DMS153 (cell line): ENCODE results near the gene NEU2.

Source experiments
- DNase-seq: peaks from one replicate; lab custom pipeline; 2025; lab: John Stamatoyannopoulos, UW

Gene NEU2

DNA sequence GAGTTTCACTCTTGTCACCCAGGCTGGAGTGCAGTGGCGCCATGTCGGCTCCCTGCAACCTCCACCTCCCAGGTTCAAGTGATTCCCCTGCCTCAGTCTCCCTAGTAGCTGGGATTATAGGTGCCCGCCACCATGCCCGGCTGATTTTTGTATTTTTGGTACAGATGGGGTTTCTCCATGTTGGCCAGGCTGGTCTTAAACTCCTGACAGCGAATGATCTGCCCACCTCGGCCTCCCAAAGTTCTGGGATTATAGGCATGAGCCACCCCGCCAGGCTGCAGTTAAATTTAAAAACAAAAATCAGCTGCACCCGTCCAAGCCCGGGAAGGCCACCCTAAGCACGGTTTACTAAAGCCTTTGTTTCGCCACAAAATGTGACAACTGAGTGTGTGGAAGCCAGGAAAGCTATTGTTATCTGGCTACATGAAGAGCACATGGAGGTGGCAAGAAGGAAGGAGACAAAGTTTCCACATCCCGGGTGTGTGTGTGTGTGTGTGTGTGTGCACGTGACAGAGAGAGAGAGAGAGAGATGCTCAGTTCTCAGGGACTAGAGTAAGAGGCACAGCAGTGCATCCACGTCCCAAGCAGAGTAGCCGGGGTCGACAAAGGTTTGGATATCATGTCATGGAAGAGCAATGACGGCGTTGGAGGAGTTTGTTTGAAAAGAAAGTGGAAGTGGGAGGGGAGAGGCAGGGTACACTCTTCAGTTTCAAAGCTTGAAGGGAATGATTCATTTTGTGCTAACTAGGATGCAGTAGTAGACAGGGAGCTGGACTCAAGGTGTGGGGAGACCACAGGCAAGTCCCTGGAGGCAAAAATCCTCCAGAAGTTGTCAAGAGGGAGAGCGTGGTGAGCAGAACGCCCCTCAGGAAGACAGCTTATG, 47.7 kb downstream of the NEU2 start:
- DNase-seq = no peak

DNA sequence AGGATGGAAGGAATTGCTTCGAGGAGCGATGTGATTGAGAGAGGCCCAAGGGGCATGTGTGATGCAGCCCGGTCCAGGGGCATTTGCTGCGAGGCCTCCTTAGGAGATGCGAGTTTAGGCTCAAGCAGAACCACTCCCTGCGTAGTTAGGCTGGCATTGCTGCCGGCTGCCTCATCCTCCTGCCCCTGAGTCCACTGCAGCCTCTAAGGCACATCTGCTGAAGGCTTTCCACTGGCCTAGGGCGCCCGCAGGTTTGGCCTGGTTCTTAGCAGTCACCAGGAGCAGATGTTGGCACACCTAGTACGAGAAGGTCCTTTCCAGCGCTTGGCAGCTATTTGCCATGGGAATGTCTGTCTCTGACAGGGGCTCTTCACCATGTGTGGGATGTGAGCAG, 48.4 kb downstream of the NEU2 start:
- DNase-seq = no peak

DNA sequence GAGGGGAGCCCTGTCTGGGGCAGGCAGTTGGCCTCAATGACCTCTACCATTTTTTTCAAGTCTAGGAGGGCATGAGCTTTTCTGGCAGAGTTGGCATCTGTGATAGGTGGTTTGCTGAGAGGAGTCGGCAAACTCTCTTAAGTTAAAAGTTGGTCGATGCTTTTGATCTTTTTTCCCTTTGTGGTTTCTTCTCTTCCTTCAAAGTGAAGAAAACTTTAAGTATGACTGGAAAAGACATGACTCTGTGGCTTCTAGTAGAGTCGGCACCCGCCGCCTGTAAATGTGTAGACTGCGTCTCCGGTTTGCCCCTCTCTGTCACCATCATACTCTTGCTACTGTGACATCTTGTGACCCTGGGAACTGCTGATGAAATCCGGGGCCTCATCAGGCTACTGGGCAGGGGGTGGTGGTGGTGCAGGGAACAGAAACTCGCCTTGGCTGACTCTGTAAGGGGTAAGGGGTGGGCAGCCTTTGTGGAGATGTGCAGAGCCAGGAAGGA, 48.8 kb downstream of the NEU2 start:
- DNase-seq = no peak

DNA sequence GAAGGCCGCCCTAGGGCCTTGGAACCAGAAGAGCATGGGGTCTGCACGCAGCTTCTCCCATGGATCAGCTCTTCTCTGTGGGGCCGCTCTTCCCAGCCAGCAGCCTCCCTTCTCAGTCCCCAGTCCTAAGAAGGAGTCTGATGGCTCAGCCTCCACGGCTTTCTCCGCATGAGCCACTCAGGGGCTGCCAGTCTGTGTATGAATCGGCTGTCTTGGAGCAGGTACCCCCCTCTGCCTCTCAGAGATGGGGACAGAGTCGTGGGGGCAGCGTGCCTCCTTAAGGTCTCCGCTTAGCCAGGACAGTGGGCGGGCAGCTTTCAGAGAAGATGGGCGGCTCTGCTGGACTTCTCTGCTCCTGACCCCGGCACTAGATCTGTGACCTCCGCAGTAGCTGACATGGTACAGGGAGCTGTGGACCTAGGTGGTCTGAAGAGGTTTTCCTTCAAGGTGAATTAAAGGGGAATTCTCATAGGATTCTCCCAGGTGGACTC, 49.3 kb downstream of the NEU2 start:
- DNase-seq = no peak

DNA sequence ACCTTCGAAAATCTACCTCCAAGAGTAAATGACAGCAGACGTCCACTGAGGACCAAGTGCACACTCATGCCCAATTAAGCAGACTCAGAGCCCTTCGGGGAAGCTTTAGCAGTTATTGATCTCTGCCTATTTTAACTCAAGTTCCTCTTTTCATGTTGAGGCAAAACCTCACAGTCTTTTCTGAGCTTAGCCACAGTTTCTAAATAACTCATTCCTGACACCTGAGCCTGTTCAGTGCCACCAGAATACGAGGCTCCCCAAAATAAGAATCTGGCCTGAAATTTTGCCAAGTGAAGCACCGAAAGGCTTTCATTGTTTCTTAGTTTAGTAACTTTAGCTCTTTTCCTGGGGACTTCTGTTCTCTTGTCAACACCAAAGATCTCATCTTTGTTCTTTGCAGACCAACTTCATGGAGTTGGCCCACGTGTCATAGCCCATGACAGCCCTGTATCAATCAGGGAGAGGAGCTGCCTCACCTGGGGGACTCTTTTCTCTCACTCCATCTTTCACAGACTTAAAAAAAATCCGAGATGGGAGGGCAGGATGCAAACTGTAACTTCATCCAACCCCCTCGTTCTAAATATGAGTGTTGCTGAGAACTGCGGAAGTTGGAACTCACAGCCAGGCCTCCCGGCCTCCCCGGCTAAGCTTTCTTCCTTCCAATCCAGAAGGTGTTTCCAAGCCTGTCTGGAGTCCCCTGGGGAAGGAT, 49.9 kb downstream of the NEU2 start:
- no peak for DNase-seq

DNA sequence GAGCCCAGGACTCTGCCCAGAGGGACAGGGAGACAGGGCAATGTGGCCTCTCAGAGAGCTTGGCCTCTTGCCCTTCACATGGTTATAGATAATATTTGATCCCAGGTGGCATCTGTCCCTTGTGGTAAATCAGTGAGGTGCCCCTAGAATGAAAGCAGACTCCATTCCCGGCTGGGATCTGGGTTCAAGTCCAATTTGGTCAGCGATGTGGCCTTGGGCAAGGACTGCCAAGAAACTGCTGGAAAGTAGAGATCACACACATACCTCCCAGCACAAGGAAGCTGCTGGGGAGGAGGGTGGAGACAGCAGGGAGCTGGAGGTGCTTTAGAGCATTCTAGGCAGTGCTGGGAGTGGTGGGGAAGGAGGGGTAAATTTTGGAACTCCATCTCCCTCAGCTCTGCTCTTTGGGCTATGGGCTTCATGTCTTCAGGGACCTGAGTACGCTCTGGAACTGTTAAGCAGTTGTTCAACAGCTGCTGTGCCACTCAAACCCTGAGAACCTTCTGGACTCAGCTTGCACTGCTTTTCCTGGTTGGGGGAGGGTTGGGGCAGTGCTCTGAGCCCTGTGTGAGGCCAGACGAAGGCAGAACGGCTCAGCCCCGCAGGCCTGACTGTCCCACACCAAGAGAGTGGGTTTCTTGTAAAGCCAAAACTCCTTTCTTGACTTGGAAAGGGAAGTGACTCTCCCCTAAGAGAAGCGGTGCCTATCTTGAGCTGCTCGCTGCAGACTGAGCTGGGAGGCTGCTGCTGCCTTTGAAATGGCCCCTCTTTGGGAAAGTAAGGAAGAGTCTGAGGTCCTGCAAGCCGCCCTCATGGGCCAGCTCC, 50.7 kb downstream of the NEU2 start:
- DNase-seq = no peak

DNA sequence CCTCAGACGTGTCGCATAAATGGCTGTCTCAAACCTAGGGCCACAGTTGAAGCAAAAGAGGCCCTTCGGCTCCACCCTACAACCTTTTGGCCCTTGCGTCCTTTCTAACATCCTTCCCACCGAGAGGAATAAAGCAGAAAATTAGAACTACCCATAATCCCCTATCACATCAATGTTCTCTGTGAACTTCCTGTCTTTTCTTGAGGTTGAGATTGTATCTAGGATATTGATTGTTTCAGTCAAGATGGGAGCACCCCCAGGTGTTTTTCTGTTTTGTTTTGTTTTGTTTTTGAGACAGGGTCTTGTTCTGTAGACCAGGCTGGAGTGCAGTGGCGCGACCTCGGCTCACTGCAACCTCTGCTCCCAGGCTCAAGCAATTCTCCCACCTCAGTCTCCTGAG, 51.3 kb downstream of the NEU2 start:
- DNase-seq = no peak

DNA sequence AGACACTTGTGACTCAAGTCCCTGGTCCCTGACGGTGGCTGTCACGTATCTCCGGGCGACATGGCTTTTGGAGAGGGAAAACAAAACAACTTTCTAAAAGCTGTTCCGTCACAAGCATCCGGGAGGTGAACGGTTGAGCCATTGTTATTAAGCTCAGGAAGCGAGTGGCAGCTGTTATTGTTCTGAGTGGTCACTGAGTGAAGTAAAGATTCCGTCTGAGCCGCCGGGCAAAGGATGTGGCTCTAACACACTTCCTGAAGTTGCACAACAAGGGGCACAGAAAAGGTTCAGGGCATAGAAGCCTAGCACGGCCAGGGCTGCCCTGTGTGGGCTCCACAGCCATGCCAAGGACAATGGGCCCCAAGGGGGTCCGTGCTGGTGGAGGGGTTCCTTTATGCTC, 52.0 kb downstream of the NEU2 start:
- DNase-seq = no peak
